ENCODE data around the gene ZP3. TPM values are rescaled to one million over a fixed set of nuclear protein-coding genes. Genes with fewer than 3 reads are reported as not detected.
A peak's percentile ranks its signal among the peaks of the same experiment; 100 is the strongest.
"Not testable (repeated sequence)": the region's sequence is repeated elsewhere in the genome, so short reads cannot be mapped to it uniquely, and the experiment has no call there.

ZP3 gene
- total RNA-seq, 4 donors from 2014 or later, result 2.8 to 4.3 (median 3.3) TPM; not detected in 1

DNA sequence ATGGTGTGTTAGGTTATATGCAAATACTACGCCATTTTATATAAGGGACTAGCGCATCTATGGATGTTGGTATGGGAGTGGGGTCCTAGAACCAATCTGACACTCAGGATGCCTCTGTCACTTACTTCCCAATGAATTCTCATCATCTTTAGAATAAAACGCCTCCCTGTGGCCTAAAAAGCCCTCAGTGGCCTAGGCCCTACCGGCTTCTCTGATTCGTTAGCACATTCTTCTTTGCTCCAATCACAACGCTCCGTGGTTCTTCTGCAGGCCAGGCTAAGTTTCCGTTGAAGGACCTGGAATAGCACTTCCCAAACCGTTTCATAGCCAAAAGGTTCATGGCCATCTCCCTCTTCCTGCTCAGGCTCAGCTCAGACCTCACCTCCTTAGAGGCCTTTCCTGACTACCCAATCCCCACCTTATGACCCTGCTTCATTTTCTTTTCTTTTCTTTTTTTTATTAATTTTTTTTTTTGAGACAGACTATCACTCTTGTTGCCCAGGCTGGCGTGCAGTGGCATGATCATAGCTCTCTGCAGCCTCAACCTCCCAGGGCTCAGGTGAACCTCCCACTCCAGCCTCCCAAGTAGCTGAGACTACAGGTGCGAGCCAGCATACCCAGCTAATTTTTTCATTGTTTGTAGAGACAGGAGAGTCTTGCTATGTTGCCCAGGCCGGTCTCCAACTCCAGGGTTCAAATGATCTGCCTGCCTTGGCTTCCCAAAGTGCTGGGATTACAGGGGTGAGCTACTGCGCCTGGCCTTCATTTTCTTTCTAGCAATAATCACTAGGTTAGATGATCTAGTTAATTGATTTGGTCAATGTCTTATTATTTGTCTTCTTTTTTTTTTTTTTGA lies 41.4 kb upstream of the ZP3 start:
- no peaks in the 10 kb centered on the region for H3K36me3 ChIP-seq
- H3K4me1 ChIP-seq, result peaks cover 0 to 7% (median 4%) of the 10 kb centered on the region in 4 donors

DNA sequence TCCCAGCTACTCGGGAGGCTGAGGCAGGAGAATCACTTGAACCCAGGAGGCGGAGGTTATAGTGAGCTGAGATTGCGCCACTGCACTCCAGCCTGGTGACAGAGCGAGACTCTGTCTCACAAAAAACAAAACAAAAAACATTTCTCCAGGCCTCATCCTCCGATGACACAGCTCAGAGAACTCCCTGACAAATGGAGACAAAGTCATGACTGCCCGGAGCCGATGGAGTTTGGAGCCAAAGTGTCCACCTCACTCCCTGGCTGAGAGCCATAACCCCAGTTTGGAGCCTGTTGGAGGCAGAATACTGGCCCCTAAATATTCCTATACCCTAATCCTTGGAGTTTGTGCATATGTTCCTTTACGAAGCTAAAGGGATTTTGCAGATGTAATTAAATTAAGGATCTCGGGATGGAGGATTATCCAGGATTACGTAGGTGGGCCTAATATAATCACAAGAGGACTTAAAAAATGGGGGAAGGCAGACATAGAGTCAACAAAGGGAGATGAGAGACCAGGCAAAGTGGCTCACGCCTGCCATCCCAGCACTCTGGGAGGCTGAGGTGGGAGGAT lies 38.0 kb upstream of the ZP3 start:
- H3K9me3 ChIP-seq, result no peaks in the 10 kb centered on the region
- H3K36me3 ChIP-seq, result no peaks in the 10 kb centered on the region
- no peaks in the 10 kb centered on the region for H3K27me3 ChIP-seq
- H3K4me1 ChIP-seq, result peaks cover 0 to 3% (median 0%) of the 10 kb centered on the region in 4 donors
- no peak for TF ChIP-seq POLR2A (IDR thresholded peaks at IDR 0.05)
- TF ChIP-seq, protein P1, sequence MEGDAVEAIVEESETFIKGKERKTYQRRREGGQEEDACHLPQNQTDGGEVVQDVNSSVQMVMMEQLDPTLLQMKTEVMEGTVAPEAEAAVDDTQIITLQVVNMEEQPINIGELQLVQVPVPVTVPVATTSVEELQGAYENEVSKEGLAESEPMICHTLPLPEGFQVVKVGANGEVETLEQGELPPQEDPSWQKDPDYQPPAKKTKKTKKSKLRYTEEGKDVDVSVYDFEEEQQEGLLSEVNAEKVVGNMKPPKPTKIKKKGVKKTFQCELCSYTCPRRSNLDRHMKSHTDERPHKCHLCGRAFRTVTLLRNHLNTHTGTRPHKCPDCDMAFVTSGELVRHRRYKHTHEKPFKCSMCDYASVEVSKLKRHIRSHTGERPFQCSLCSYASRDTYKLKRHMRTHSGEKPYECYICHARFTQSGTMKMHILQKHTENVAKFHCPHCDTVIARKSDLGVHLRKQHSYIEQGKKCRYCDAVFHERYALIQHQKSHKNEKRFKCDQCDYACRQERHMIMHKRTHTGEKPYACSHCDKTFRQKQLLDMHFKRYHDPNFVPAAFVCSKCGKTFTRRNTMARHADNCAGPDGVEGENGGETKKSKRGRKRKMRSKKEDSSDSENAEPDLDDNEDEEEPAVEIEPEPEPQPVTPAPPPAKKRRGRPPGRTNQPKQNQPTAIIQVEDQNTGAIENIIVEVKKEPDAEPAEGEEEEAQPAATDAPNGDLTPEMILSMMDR (IDR thresholded peaks at IDR 0.05), result no peak
- no peak for DNase-seq
- H3K4me3 ChIP-seq, result no peak overlapping the region
- H3K27ac ChIP-seq, result no peak overlapping the region

More for the DNA sequence above, 41.4 kb upstream of the ZP3 start:
- Histone ChIP-seq H3K4me3 (no peak overlapping the region), H3K9me3 (no peaks in the 10 kb centered on the region), H3K27me3 (no peaks in the 10 kb centered on the region), H3K27ac (no peak overlapping the region)
- TF ChIP-seq POLR2A (IDR thresholded peaks at IDR 0.05), result no peak
- TF ChIP-seq, protein P1 (IDR thresholded peaks at IDR 0.05), result no peak
- DNase-seq, result no peak

DNA sequence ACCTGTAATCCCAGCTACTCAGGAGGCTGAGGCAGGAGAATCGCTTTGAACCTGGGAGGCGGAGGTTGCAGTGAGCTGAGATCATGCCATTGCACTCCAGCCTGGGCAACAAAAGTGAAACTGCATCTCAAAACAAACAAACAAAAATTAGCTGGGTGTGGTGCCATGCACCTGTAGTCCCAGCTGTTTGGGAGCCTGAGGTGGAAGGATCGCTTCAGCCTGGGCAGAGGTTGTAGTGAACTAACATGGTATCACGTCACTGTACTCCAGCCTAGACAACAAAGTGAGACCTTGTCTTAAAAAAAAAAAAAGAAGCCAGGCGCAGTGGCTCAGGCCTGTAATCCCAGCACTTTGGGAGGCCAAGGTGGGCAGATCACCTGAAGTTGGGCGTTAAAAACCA lies 37.0 kb upstream of the ZP3 start:
- not testable (repeated sequence) for H3K4me1 ChIP-seq, H3K36me3 ChIP-seq, H3K27ac ChIP-seq, H3K4me3 ChIP-seq, H3K9me3 ChIP-seq, H3K27me3 ChIP-seq, DNase-seq

DNA sequence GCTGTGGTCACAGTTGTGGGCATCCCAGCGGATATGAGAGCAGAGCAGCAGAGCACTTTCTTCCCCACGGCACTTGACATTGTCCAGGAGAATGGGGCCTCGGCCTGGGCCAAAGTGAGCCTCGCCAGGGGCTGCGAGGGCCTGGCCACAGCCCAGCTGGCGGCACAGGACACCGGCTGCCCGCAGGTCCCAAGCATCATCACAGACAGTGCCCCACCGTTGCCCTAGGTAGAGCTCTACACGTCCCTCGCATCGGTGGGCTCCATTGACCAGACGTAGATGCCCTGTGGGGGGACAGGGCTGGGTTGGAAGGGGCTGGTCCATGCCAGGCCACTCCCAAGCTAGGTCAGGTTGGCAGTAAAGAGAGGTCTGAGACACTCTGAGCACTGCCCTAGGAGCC lies 34.7 kb upstream of the ZP3 start:
- H3K27me3 ChIP-seq, result no peaks in the 10 kb centered on the region
- H3K9me3 ChIP-seq, result no peaks in the 10 kb centered on the region
- peaks cover 0 to 14% (median 2%) of the 10 kb centered on the region in 4 donors for H3K4me1 ChIP-seq
- TF ChIP-seq, protein P1 (IDR thresholded peaks at IDR 0.05), result no peak
- no peak for TF ChIP-seq POLR2A (IDR thresholded peaks at IDR 0.05)
- no peaks in the 10 kb centered on the region for H3K36me3 ChIP-seq
- no peak overlapping the region for H3K4me3 ChIP-seq
- DNase-seq, result no peak
- H3K27ac ChIP-seq, result no peak overlapping the region

DNA sequence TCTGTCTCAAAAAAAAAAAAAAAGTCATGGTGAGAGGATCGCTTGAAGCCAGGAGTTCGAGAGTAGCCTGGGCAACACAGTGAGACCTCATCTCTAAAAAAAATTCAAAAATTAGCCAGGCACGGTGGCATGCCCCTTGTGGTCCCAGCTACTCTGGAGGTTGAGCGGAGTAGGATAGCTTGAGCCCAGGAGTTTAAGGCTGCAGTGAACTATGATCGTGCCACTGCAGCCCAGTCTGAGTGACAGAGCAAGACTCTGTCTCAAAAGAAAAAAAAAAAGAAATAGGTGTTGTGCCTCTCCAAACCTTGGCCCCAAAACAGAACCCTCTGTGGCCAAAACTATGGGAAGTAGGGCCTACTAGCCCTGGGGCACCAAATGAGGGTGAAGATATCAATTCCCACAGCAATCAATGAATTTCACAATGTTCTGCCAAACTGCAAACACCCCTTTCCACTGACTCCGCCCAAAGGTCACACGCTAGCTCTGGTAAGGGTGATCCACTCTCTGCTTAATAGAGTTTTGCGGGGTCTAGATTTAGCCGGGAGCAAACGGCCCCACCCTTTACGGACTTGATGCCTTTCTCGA lies 32.1 kb upstream of the ZP3 start:
- no peak for DNase-seq

More for the DNA sequence above, 32.1 kb upstream of the ZP3 start:
- Histone ChIP-seq H3K4me1 (peaks cover 0 to 20% (median 6%) of the 10 kb centered on the region in 4 donors), H3K27me3 (no peaks in the 10 kb centered on the region), H3K9me3 (no peaks in the 10 kb centered on the region), H3K4me3 (peak overlapping the region; percentile 65 to 82 (median 68)), H3K36me3 (no peaks in the 10 kb centered on the region), H3K27ac (peak overlapping the region; percentile 84 to 89 (median 85))
- no peak for TF ChIP-seq POLR2A (IDR thresholded peaks at IDR 0.05)
- TF ChIP-seq, protein P1 (IDR thresholded peaks at IDR 0.05), result no peak

Data from Peyer's patch (tissue), 4 donors.